Peyer's patch (tissue), 4 donors: ENCODE results near the gene OPCML. TPM values are rescaled to one million over a fixed set of nuclear protein-coding genes. Genes with fewer than 3 reads are reported as not detected.

Source experiments
- DNase-seq, 3 donors: peaks; one replicate each; pipeline ENCODE4 v3.0.0-alpha.2; 2017 to 2019
- H3K27ac ChIP-seq, 4 donors: fragments of 200-600 bp; sonication (generic); one replicate each; pipeline ENCODE4 v1.5.1; 2016 to 2019
- H3K27me3 ChIP-seq, 2 donors: fragments of 200-600 bp; sonication (generic); one replicate each; pipeline ENCODE4 v1.5.1; 2019
- H3K36me3 ChIP-seq, 3 donors: fragments of 200-600 bp; sonication (generic); one replicate each; pipeline ENCODE4 v1.5.1; 2016 to 2019
- H3K4me1 ChIP-seq, 4 donors: fragments of 200-600 bp; sonication (generic); one replicate each; pipeline ENCODE4 v1.5.1; 2016 to 2019
- H3K4me3 ChIP-seq, 4 donors: fragments of 200-600 bp; sonication (generic); 1 replicate in 3 of 4; 2 replicates in 1 of 4; pipeline ENCODE4 v1.5.1; 2016 to 2019; ENCODE audit warnings: mild to moderate bottlenecking in 1 of 4
- H3K9me3 ChIP-seq, 4 donors: fragments of 200-600 bp; sonication (generic); one replicate each; pipeline ENCODE4 v1.5.1; 2016 to 2019; ENCODE audit warnings: mild to moderate bottlenecking in 1 of 4
- CTCF ChIP-seq, 6 experiments: fragments of 450-650 bp in 4 of 6; fragments of 200-600 bp in 2 of 6; sonication (generic) in 1 of 6; IDR thresholded peaks; one replicate each; pipeline ENCODE4 v1.5.1; 2017 to 2019; ENCODE audit warnings: antibody characterized with exemption in 6 of 6, mild to moderate bottlenecking in 3 of 6, moderate library complexity in 1 of 6
- POLR2A ChIP-seq, 2 donors: fragments of 450-650 bp; IDR thresholded peaks; one replicate each; pipeline ENCODE4 v1.5.1; 2017; ENCODE audit warnings: antibody characterized with exemption in 2 of 2, mild to moderate bottlenecking in 2 of 2, moderate library complexity in 2 of 2
- total RNA-seq, 4 donors: library from RNA; depleted of rRNA; stranded (reverse); fragments of >200 nt; gene quantifications; one replicate each; pipeline ENCODE4 v1.1.0, GENCODE V29; 2016

Gene OPCML
- total RNA-seq, 4 donors from 2014 or later: not detected

- TF ChIP-seq CTCF (IDR thresholded peaks at IDR 0.05) (no peak), POLR2A (IDR thresholded peaks at IDR 0.05) (no peak)
- no peak overlapping the region for H3K4me3 ChIP-seq
Measured at GRCh38 chr11:133107136-133107535, 425.2 kb downstream of the OPCML start.

GRCh38 chr11:133106417-133106816 is 425.9 kb downstream of the OPCML start:
- Histone ChIP-seq H3K27ac (no peak overlapping the region), H3K36me3 (no peaks in the 10 kb centered on the region), H3K4me3 (no peak overlapping the region), H3K4me1 (no peaks in the 10 kb centered on the region), H3K27me3 (no peaks in the 10 kb centered on the region), H3K9me3 (no peaks in the 10 kb centered on the region)
- TF ChIP-seq POLR2A (IDR thresholded peaks at IDR 0.05) (no peak), CTCF (IDR thresholded peaks at IDR 0.05) (no peak)
- DNase-seq: no peak

More at GRCh38 chr11:133107136-133107535, 425.2 kb downstream of the OPCML start:
- Histone ChIP-seq H3K27ac (no peak overlapping the region), H3K9me3 (no peaks in the 10 kb centered on the region), H3K4me1 (no peaks in the 10 kb centered on the region), H3K27me3 (no peaks in the 10 kb centered on the region), H3K36me3 (no peaks in the 10 kb centered on the region)
- DNase-seq: no peak

GRCh38 chr11:133104009-133104744 is 428.1 kb downstream of the OPCML start:
- no peaks in the 10 kb centered on the region for H3K27me3 ChIP-seq
- H3K4me3 ChIP-seq: no peak overlapping the region
- DNase-seq: no peak
- no peaks in the 10 kb centered on the region for H3K36me3 ChIP-seq
- no peak overlapping the region for H3K27ac ChIP-seq
- no peaks in the 10 kb centered on the region for H3K9me3 ChIP-seq
- TF ChIP-seq POLR2A (IDR thresholded peaks at IDR 0.05) (no peak), CTCF (IDR thresholded peaks at IDR 0.05) (no peak)
- no peaks in the 10 kb centered on the region for H3K4me1 ChIP-seq

- Histone ChIP-seq H3K4me3 (no peak overlapping the region), H3K4me1 (no peaks in the 10 kb centered on the region), H3K27me3 (no peaks in the 10 kb centered on the region), H3K9me3 (no peaks in the 10 kb centered on the region), H3K36me3 (no peaks in the 10 kb centered on the region), H3K27ac (no peak overlapping the region)
- DNase-seq: no peak
- no peak for TF ChIP-seq CTCF (IDR thresholded peaks at IDR 0.05)
- no peak for TF ChIP-seq POLR2A (IDR thresholded peaks at IDR 0.05)
Measured at GRCh38 chr11:133096981-133097380, 435.3 kb downstream of the OPCML start.

- Histone ChIP-seq H3K36me3 (no peaks in the 10 kb centered on the region), H3K4me1 (peaks cover 0 to 8% (median 0%) of the 10 kb centered on the region in 4 donors), H3K4me3 (no peak overlapping the region), H3K27ac (no peak overlapping the region), H3K27me3 (no peaks in the 10 kb centered on the region), H3K9me3 (no peaks in the 10 kb centered on the region)
- no peak for DNase-seq
- TF ChIP-seq CTCF (IDR thresholded peaks at IDR 0.05): no peak
- TF ChIP-seq POLR2A (IDR thresholded peaks at IDR 0.05): no peak
Measured at GRCh38 chr11:133086518-133086917, 445.8 kb downstream of the OPCML start.
